PC-3 (cell line): ENCODE data around the gene SMIM27. TPM values are rescaled to one million over a fixed set of nuclear protein-coding genes. Genes with fewer than 3 reads are reported as not detected.

ENCODE experiments used
- ATAC-seq: fragments of 200-7000 bp; cut with Tn5 transposase; 2 replicates; pipeline ENCODE4 v1.9.1; 2020; ENCODE audit warnings: mild to moderate bottlenecking, moderate library complexity
- BruUV-seq: library from RNA; stranded (reverse); fragments of 400-500 nt; replicated peaks from 2 replicates; lab custom pipeline; 2021; lab: Mats Ljungman, UMichigan
- CTCF ChIA-PET: fragments of 300-600 bp; sonication (Branson Sonifier 250); formaldehyde crosslinking; loops from one replicate; lab custom pipeline; 2022; ENCODE audit warnings: antibody characterized with exemption; lab: Charles Lee
- POLR2A ChIA-PET: fragments of 300-600 bp; sonication (Branson Sonifier 250); formaldehyde crosslinking; loops from one replicate; lab custom pipeline; 2022; ENCODE audit warnings: antibody characterized with exemption; ENCODE audit not compliant: unreplicated experiment; lab: Charles Lee
- DNase-seq: peaks from one replicate; pipeline ENCODE4 v3.0.0-alpha.2; 2015
- H2AFZ ChIP-seq: fragments of 300-600 bp; sonication (generic); 2 replicates; pipeline ENCODE4 v1.6.0; 2016; ENCODE audit warnings: antibody characterized with exemption, low read length
- H3F3A ChIP-seq: fragments of 300-600 bp; sonication (generic); one replicate; pipeline ENCODE4 v1.6.0; 2017; ENCODE audit warnings: antibody characterized with exemption, low read length, control low read depth, mild to moderate bottlenecking; ENCODE audit not compliant: unreplicated experiment
- H3K27ac ChIP-seq: fragments of 300-600 bp; sonication (generic); 2 replicates; pipeline ENCODE4 v1.5.1; 2016; ENCODE audit warnings: mild to moderate bottlenecking, low read length
- H3K27me3 ChIP-seq: fragments of 300-600 bp; sonication (generic); 2 replicates; pipeline ENCODE4 v1.6.1; 2016; ENCODE audit warnings: low read length, mixed read lengths
- H3K36me3 ChIP-seq: fragments of 300-600 bp; sonication (generic); 2 replicates; pipeline ENCODE4 v1.6.1; 2016; ENCODE audit warnings: low read depth, mixed run types, low read length, mixed read lengths
- H3K4me1 ChIP-seq: fragments of 300-600 bp; sonication (generic); 2 replicates; pipeline ENCODE4 v1.5.1; 2016; ENCODE audit warnings: low read length; ENCODE audit not compliant: insufficient read depth
- H3K4me2 ChIP-seq: fragments of 300-600 bp; sonication (generic); 2 replicates; pipeline ENCODE4 v1.6.0; 2016; ENCODE audit warnings: low read length
- H3K4me3 ChIP-seq: fragments of 300-600 bp; sonication (generic); 2 replicates; pipeline ENCODE4 v1.5.1; 2016; ENCODE audit warnings: mild to moderate bottlenecking, low read length, mixed read lengths
- H3K79me2 ChIP-seq: fragments of 300-600 bp; sonication (generic); 2 replicates; pipeline ENCODE4 v1.6.1; 2017; ENCODE audit warnings: low read length, mixed read lengths
- H3K9ac ChIP-seq: fragments of 300-600 bp; sonication (generic); 2 replicates; pipeline ENCODE4 v1.6.0; 2016; ENCODE audit warnings: mild to moderate bottlenecking, low read length
- H3K9me2 ChIP-seq: fragments of 300-600 bp; sonication (generic); replicated peaks from 2 replicates; pipeline ENCODE4 v1.6.1; 2016; ENCODE audit warnings: mixed run types, low read length, mixed read lengths
- H3K9me3 ChIP-seq: fragments of 300-600 bp; sonication (generic); 2 replicates; pipeline ENCODE4 v1.6.1; 2016; ENCODE audit warnings: low read length, mixed read lengths
- H4K20me1 ChIP-seq: fragments of 300-600 bp; sonication (generic); 2 replicates; pipeline ENCODE4 v1.6.1; 2016; ENCODE audit warnings: low read length, mixed read lengths
- CTCF ChIP-seq: fragments of 300-600 bp; sonication (generic); conservative IDR thresholded peaks from 2 replicates; pipeline ENCODE4 v1.5.1; 2017; ENCODE audit warnings: antibody characterized with exemption, low read depth, mild to moderate bottlenecking, low read length
- EZH2 ChIP-seq: fragments of 300-600 bp; sonication (generic); IDR thresholded peaks from one replicate; pipeline ENCODE4 v1.6.1; 2017; ENCODE audit warnings: antibody characterized with exemption, mild to moderate bottlenecking, low read length; ENCODE audit not compliant: unreplicated experiment
- EZH2phosphoT487 ChIP-seq: fragments of 300-600 bp; sonication (generic); IDR thresholded peaks from 2 replicates; pipeline ENCODE4 v1.6.1; 2018; ENCODE audit warnings: mild to moderate bottlenecking, antibody characterized with exemption, low read length, borderline replicate concordance
- intact Hi-C: fragments of 100-400 bp; cut with micrococcal nuclease; formaldehyde crosslinking; loops from 2 replicates; pipeline ENCODE4 v1.9.0; 2023
- total RNA-seq: library from RNA; depleted of rRNA; stranded (reverse); fragments of >200 nt; gene quantifications from 2 replicates; pipeline ENCODE4 v1.2.3, GENCODE V29; 2014

SMIM27 gene
- total RNA-seq, 1 experiment from 2014 or later, result 3.0 TPM

DNA sequence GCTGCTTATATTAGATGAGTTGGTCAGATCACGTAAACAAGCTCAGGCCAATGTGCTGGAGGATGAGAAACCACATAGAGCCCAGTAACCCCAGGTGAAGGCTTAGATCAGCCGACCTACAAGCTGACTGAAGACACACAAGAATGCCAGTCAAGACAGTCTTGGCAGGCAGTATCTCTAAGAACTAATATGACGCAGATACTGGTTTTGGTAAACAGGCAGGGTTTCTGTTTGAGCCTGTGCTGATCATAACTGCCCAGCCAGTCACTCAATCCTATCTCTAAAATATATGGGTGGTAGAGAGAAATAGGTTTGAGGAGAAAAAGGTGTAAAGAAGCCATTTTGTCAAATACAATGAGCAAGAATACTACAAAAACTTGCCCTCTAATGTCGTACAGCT is 18.3 kb upstream of the SMIM27 start:
- Histone ChIP-seq H3K36me3 (no peaks in the 10 kb centered on the region), H3F3A (no peaks in the 10 kb centered on the region), H3K9ac (no peak overlapping the region), H3K79me2 (no peaks in the 10 kb centered on the region), H3K4me2 (no peak overlapping the region), H3K4me1 (no peaks in the 10 kb centered on the region), H2AFZ (no peak overlapping the region), H3K27me3 (no peaks in the 10 kb centered on the region), H4K20me1 (no peaks in the 10 kb centered on the region), H3K9me2 (no peaks in the 10 kb centered on the region), H3K4me3 (no peak overlapping the region), H3K27ac (no peak overlapping the region), H3K9me3 (no peaks in the 10 kb centered on the region)
- ChIA-PET POLR2A (no interaction called here), CTCF (no interaction called here)
- intact Hi-C loops, result no loop called here
- no peak for TF ChIP-seq EZH2
- TF ChIP-seq EZH2phosphoT487, result no peak
- no peak for TF ChIP-seq CTCF
- no TSS peak for BruUV-seq
- DNase-seq, result no peak
- ATAC-seq, result no peak

- intact Hi-C loops, result no loop called here
- no peaks in the 10 kb centered on the region for H3F3A ChIP-seq
- peaks cover 22% of the 10 kb centered on the region; the same call in 1 of the 2 replicates for H4K20me1 ChIP-seq
These were observed 9.1 kb upstream of the SMIM27 start for GRCh38 chr9:32543047-32543446.

More at GRCh38 chr9:32543047-32543446, 9.1 kb upstream of the SMIM27 start:
- ChIA-PET POLR2A (no interaction called here), CTCF (no interaction called here)
- Histone ChIP-seq H3K9me2 (no peaks in the 10 kb centered on the region), H3K27me3 (no peaks in the 10 kb centered on the region), H2AFZ (no peak overlapping the region), H3K4me2 (no peak overlapping the region), H3K27ac (no peak overlapping the region), H3K79me2 (peaks cover 45% of the 10 kb centered on the region), H3K9ac (no peak overlapping the region), H3K4me3 (no peak overlapping the region), H3K4me1 (no peaks in the 10 kb centered on the region), H3K36me3 (peaks cover 10% of the 10 kb centered on the region), H3K9me3 (no peaks in the 10 kb centered on the region)
- TF ChIP-seq EZH2 (no peak), CTCF (no peak), EZH2phosphoT487 (no peak)
- no peak for DNase-seq
- ATAC-seq, result no peak
- no TSS peak for BruUV-seq
